Measurements from ENCODE around the gene GOLGA6C.
"Not testable (repeated sequence)": the region's sequence is repeated elsewhere in the genome, so short reads cannot be mapped to it uniquely, and the experiment has no call there.

The GOLGA6C gene, protein sequence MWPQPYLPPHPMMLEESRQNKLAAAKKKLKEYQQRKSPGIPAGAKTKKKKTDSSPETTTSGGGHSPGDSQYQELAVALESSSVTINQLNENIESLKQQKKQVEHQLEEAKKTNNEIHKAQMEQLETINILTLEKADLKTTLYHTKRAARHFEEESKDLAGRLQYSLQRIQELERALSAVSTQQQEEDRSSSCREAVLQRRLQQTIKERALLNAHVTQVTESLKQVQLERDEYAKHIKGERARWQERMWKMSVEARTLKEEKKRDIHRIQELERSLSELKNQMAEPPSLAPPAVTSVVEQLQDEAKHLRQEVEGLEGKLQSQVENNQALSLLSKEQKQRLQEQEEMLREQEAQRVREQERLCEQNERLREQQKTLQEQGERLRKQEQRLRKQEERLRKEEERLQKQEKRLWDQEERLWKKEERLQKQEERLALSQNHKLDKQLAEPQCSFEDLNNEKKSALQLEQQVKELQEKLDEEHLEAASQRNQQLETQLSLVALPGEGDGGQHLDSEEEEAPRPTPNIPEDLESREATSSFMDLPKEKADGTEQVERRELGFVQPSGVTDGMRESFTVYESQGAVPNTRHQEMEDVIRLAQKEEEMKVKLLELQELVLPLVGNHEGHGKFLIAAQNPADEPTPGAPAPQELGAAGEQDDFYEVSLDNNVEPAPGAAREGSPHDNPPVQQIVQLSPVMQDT

DNA sequence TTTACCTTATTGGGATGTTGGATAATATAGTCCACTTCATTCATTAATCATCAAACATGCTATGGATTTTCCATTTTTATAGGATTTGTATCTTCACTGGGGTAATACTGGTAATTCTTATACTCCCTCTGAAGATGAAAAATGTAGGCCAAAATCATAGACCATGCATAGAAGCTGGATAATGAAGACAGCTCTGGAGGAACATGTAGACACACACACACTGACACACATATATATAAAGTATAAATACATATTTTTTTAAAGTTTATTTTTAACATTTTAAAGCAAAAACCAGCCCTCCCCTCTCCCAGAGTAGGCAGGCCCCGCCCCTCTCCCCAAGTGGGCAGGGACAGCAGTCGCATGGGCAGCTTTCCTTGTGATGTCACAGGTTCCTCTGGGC, at the start of gene GOLGA6C:
Gene GOLGA6C (plus strand): TSS at position 301 of the 400 bp plus-strand sequence. CDS start 265 bp downstream, outside the sequence.
- not testable (repeated sequence) for DNase-seq (ENCODE audit: low read depth)

DNA sequence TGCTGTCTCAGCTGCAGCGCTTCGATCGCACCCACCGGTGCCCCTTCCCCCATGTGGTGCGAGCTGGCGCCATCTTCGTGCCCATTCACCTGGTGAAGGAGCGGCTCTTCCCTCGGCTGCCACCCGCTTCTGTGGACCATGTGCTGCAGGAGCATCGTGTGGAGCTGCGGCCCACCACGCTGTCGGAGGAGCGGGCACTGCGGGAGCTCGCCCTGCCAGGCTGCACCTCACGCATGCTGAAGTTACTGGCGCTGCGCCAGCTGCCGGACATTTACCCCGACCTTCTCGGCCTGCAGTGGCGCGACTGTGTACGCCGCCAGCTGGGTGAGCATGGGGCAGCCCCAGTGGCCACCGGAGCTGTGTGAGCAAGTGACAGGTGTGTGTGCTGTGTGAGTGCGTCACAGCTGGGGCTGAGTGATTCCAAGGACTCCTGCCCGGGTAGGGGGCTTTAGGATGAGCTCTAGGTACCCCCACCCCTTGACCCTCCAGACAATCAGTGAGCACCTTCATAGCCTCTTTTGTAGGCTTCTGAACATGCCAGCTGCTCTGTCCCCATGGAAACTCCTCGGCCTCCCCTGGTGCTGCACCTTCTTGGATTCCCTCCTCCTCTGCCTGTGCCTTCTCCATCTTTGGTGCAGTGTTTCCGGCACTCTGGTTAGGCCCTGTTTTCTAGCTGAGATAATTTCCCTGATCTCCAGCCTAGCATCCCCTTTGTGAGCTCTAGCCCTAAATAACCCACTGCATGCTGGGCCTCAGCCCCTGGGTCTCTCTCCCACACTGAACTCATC, 49.4 kb upstream of the GOLGA6C start:
- no peak for DNase-seq (ENCODE audit: low read depth)

DNA sequence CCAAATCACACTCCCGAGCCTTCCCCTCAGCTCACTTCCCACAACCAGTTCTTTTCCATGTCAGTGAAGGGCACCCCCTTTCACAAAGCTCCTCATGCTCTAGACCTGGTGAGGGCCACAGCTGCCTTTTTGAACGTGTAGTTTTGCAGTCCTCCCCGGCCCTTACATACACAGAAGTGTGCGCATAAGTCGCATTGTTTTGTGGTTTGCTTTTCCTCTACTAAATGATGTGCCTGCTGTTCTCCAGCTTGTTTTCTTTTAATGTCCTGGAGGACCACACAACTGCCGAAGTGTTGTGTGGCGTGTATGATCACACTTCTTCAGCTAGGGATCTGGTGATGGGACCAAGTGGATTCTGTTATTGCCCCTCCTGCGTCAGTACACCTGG, 48.9 kb upstream of the GOLGA6C start:
- DNase-seq (ENCODE audit: low read depth): no peak

DNA sequence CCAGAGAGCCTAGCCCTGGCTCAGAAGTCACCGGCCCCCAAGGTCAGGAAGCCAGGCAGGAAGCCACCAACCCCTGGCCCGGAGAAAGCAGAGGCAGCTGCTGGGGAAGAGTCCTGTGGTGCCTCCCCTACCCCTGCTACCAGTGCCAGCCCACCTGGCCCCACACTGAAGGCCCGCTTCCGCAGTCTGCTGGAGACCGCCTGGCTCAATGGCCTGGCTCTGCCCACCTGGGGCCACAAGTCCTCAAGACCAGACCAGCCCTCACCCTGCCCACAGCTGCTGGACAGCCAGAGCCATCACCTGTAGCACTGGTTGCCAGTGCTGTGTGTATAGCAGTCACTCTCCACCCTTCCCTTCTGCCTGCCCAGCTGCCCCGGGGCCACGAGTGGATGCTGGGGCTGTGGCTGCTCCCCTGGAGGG, 47.3 kb upstream of the GOLGA6C start:
- DNase-seq (ENCODE audit: low read depth): no peak

DNA sequence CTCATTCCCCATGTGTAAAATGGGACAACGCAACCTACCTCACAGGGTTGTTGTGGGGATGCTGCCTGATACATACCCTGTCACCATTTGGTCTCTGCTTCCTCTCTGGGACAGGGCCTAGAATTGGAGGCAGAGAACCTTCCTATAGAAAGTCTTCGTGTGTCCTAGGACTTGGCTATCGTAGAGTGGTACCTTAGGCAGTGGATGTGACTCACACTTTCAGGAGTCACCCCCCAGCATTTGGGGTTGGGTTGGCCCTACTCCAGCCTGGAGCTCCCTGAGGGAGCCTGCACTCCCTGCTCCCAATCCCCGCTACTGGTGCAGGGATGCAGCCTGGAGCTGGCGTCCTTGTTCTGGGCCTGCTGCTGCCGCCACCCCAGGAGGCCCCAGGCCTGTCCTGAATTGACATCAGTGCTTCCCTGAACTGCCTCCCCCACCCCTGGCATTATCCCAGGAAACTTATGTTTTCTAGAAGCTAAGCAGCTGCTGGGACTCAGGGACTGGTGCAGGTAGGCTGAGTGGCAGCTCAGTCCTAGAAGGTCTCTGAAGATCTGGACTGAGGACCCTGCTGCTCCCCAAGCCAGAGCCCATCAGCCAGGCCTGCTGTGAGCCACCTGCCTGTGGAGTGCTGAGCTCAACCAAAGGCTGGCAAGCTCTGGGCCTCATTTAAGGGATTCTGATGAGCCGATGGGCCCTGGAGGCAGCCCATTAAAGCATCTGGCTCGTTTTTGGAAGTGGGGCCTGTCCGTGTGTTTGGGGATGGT, 46.5 kb upstream of the GOLGA6C start:
- no peak for DNase-seq (ENCODE audit: low read depth)

DNA sequence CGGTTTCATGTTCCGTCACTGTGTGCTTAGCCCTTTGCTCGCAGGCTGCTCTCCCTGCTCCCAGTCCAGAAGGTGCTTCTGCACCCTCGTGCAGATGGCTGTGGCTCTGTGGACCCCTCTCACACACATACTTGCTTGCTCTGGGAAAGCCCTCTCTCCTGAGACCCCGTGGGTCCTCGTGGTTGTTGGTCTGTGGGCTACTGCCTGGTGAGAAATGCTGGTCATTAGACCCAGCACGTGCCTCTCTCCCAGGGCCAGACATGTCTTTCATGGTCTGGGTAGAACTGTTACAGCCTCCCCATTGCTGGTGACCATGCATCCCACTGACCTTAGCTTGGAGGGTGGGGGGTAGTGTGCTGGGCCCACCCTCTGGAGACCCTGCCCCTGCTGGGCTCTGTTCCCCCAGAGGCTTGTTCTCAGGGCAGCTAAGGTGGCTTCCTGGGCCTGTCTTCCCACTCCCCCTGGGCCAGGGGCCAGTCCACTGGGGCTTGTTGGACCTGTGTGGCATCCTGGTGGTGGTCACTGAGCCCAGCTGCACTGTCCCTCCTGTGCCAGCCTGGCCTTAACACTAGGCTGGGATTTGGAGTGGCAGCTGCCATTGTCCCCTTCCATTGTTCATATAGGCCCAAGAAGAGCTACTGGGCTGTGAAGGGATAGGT, 45.8 kb upstream of the GOLGA6C start:
- DNase-seq (ENCODE audit: low read depth): no peak

DNA sequence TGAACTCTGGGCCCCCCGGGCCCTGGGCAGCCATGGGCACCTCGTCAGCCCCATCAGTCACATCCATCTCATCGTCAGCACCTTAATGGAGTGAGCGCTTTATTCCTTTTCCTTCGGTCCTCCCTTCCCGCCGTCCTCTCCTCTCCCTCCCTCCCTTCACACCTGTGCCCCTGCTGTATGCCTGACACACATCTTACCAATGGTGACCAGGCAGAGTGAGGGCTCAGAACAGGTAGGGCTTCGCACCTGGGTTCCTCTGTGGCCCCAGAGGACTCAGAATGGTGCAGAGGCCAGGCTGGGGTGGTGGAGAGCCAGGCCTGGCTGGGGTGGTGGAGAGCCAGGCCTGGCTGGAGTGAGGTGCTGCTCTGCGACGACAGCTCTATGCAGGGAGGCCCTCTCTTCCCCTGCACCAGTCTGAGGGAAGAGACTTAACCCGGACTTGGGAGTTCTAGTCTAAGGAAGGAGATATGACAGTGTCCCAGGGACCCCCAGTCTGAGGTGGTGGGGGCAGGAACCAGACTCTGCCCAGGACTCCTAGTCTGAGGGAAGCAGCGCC, 44.8 kb upstream of the GOLGA6C start:
- DNase-seq (ENCODE audit: low read depth): no peak

DNA sequence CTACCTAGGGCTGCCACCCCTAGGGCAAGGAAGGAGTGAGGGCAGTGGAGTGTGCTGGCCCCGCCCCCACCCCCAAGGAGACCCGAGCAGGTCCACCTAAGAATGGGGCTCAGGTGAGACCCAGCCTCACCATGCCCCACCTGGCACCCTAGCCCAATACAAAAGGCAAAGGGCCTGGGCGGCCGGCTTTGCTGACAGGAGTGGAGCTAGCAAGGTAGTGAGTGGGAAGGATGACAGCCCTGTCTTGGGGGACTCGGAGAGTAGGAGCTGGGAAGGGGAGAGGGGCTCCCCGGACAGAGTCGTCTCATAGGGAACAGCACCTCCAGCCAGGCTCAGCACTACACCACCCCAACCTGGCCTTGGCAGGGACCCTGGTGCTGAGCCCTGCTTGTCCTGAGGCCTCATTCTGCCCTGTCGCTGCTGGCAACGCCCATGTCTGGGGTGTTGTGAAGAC, 44.3 kb upstream of the GOLGA6C start:
- no peak for DNase-seq (ENCODE audit: low read depth)

DNA sequence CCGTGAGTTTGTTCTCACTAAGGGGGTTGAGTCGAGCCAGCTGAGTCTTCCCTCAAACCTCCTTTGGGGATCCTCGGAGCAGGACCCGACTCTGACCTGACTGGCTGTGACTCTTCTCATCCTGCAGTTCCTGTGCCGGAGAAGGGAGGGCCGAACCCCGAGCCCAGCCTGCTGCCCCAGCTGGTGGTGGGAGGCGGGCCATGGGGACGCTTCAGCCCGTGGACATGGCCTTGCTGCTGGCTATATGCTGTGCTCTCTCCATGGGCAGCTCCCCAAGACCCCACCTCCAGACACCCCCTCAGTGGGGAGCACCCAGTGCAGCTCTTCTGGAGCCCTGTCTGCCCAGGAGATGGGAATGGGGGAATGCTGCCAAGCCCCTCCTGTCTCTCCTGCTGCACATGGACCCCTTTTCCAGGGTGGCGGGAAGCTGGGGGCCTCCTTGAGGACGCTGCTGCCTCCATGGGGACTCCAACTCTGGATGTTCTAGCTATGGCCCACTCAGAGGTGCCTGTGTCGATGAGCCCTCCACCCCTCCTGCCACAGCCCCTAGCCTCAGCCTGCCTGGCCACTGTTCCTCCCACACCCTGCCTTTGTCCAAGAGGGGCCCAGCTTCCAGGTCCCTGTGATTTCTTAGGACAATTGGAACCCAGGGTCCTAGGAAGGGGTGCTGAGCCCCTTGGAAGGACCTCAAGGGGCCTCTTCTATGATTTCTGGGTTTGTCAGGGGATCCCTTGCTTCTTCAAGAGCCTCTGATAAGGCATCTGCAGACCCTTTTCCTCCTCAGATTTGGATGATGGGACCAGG, 43.6 kb upstream of the GOLGA6C start:
- DNase-seq (ENCODE audit: low read depth): no peak

DNA sequence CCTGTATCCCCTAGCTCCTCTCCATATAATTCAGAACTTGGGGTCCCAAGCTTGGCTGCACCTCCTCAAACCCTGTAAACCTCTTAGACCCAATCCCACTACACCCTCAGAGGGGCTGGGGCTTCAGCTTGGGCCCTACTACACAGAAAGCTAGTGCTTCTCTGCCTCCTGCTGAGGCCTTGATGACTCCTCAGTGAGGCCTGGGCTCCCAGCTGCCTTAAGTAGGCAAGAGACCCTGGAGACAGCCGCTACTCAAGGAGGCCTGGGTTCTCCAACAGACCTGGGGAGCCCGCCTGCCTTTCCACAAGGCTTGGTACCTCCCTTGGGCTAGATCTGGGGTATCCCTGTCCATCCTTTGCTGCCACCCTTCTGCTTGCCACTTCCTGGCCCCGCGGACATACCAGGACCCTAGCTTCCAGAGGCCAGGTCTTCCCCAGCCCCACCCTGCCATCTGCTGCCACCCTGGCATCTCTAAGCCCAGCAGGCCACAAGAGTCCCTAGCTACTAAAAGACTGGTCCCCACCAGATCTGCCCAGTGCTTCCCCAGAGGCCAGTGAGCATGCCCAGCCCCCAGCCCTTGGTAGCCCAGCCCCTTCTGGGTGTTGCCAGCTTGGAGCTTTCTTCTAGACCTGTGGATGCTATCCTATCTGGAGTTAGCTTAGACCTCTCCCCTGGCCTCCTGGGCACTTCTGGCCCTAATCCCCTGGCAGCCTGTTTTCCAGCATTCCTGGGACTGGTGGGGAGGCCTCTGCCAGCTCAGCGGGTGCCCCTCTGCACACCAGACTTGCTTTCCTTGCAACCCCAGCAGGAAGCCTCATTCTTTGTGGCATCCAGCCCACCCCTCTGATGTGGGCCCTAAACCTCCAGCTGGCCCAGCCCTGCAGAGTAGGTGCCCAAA, 42.8 kb upstream of the GOLGA6C start:
- DNase-seq (ENCODE audit: low read depth): no peak

DNA sequence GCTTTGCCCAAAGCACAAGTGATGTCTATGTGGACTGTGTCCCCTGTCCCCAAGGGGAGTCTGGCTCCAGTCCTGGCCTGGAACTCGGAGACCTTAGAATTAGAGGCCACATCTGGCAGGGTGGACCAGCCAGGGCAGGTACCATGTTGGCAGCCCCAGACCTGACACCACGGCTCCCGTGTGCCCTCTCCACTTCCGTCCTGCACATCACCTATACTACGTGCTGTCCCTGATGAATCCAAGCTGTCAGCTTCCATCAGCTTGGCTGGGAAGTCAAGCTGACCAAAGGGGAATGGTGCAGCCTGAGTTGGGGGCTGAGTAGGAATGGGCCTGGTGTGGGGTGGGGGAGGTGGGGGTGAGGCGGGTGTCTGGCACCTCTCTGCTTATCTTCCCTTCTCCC, 41.1 kb upstream of the GOLGA6C start:
- no peak for DNase-seq (ENCODE audit: low read depth)

DNA sequence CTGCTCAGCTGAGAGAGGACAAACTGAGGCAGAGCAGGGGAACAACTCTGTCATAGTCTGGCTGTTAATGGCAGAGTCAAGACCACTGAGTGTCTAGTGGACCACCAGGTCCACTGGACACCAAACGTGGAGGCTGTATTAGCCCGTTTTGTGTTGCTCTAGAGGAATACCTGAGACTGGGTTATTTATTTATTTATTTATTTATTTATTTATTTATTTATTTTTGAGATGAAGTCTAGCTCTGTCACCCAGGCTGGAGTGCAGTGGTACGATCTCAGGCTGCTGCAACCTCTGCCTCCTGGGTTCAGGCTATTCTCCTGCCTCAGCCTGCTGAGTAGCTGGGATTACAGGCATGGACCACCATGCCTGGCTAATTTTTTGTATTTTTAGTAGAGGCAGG, 40.6 kb upstream of the GOLGA6C start:
- not testable (repeated sequence) for DNase-seq (ENCODE audit: low read depth)

DNA sequence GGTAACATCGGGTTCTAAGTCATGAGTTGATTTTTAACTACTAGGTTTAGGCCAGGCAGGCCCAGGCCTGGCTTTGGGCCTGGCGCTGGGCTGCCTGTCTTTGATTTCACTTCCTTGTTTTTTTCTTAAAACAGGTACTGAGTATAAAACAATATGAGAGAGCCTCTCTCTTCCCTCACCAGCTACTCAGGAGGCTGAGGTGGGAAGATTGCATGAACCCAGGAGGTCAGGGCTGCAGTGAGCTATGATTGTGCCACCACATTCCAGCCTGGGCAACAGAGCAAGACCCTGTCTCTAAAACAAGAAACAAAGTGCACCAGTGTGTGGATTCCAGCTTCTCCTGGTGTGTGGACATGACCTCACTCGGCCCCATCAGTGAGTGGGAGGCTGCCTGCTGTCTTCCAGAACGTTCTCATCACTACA, 38.6 kb upstream of the GOLGA6C start:
- DNase-seq (ENCODE audit: low read depth): not testable (repeated sequence)

DNA sequence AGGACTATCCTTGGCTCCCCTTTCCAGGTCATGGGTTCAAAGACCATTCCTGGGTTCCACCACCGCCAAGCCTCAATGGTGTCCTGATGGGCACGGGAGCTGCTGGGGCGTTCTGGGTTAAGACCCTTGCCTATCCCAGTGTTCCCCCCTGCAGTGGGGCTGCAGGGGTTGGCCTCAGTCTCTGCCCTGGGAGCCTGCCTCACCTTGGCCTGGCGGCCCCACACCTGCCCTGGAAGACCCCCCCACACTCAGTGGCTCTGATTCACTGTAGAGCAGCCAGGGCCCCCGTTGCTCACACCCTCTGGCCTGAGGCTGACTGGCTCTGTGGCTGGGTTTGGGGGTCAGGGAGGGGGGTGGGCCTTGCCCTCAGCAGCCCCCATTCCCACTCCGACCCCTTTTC, 34.4 kb upstream of the GOLGA6C start:
- DNase-seq (ENCODE audit: low read depth): no peak

DNA sequence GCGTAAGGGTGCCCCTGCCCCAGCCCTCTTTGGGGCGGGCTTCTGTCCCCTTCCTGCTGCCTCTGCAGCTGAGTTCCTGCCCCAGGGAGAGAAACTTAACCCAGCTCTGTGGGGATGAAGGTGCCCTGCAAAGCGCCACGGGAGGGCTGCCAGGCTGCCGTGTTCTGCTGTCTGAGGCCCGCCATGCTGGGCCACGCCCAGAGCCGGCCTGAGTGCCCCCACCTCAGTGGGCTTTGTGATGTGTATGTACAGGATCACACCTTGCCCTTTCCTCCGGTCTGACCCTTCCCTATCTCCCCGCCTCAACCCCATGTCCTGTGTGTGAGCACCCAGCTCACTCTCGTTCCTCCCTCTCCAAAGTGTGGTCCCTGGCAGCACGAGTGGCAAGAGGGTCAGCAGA, 33.9 kb upstream of the GOLGA6C start:
- DNase-seq (ENCODE audit: low read depth): no peak

DNA sequence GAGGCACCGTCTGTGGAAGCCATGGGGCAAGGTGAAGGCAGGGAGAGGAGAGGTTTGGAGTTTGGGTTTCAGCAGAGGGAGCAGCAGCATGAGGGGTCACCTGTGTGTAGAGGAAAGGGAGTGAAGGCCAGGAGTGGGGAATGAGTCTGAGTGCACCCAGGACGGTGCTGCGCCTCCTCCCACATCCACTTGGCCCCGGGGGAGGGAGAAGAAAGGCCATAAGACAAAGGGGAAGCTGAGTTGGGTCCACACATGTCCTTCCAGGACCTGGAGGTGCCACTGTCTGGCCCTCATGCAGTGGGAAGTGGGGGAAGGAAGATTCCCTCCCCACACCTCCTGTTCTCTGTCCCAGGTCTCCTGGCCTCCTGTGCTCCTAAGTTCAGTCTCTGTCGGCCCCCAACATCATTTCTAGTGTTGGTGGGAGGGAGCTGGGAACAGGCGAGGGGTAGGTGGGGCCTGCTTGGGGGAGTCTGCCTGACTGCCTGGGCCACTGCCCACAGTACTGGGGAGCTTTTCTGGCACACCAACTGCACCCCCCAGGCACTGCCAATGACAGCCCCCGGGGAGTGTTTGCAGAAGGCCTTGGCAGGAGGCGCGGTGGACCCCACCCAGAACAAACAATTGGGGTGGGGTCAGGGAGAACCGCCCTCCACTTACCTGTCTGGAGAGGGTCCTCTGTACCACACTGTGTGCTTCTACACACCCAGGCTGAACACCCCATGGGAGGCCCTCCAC, 32.9 kb upstream of the GOLGA6C start:
- not testable (repeated sequence) for DNase-seq (ENCODE audit: low read depth)

DNA sequence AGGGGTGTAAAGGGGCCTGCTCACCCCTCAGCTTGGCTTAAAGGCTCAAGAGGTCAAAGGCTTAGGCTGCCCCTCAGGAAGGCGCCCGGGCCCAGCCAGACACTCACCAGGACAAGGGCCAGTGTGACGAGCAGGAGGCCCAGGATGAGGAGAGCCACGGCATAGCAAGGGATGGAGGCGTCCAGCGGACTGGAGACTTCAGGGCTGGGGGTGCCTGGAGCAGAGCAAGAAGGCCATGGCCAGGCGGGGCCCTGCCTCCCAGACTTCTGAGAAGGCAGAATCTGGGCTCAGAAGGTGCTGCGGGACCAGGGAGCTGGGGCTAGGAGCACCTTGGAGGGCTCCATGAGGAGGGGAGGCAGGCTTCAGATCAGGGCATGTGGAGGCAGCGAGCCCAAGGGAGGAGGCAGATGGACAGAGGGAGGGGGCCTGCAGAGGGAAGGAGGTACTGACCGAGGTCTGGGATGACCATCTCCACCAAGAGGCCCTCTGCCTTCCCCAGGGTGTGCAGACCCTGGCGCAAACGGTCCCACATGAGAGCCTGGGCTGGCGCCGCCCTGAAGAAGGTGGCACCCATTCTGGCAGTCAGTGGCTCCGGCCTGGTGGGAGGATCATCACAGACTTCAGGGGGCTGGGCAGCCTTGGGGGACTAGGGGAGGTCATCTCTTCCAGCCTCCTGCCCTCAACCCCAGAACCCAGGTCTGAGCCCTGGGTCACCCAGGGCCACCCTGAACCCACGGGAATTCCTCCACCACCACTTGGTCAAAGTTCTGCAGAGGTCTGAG, 32.0 kb upstream of the GOLGA6C start:
- no peak for DNase-seq (ENCODE audit: low read depth)
